Neuronal stem cell (in vitro differentiated cells): Measurements from ENCODE around the gene EIF4E1B.

ENCODE experiments used
- DNase-seq: peaks from one replicate; pipeline ENCODE4 v3.0.0-alpha.2; 2013; ENCODE audit warnings: low spot score
- H2AFZ ChIP-seq: one replicate; pipeline ENCODE4 v1.6.1; 2013; ENCODE audit warnings: mild to moderate bottlenecking, low read length, inconsistent platforms
- H2AK5ac ChIP-seq: 2 replicates; pipeline ENCODE4 v1.6.1; 2013; ENCODE audit warnings: low read depth, mild to moderate bottlenecking, inconsistent platforms, low read length, moderate library complexity, mixed read lengths
- H2BK120ac ChIP-seq: 2 replicates; pipeline ENCODE4 v1.6.1; 2013; ENCODE audit warnings: low read depth, mild to moderate bottlenecking, inconsistent platforms, low read length, moderate library complexity, mixed read lengths
- H2BK12ac ChIP-seq: one replicate; pipeline ENCODE4 v1.6.1; 2013; ENCODE audit warnings: low read length, inconsistent platforms
- H2BK15ac ChIP-seq: 2 replicates; pipeline ENCODE4 v1.6.1; 2013; ENCODE audit warnings: mild to moderate bottlenecking, low read length, inconsistent platforms, mixed read lengths
- H2BK5ac ChIP-seq: one replicate; pipeline ENCODE4 v1.6.1; 2013; ENCODE audit warnings: inconsistent platforms, mild to moderate bottlenecking, low read length, moderate library complexity
- H3K14ac ChIP-seq: one replicate; pipeline ENCODE4 v1.6.1; 2013; ENCODE audit warnings: low read length, inconsistent platforms
- H3K18ac ChIP-seq: 2 replicates; pipeline ENCODE4 v1.6.1; 2013; ENCODE audit warnings: low read length, inconsistent platforms
- H3K23ac ChIP-seq: 2 replicates; pipeline ENCODE4 v1.6.1; 2013; ENCODE audit warnings: low read depth, mild to moderate bottlenecking, mixed read lengths, low read length, inconsistent platforms; ENCODE audit not compliant: poor library complexity
- H3K27ac ChIP-seq: replicated peaks from 3 replicates; pipeline ENCODE4 v1.5.1; 2013; ENCODE audit warnings: low read length, inconsistent platforms
- H3K27me3 ChIP-seq, 3 experiments: 2 replicates each; pipeline ENCODE4 v1.6.1; 2013; ENCODE audit warnings: low read length in 3 of 3, mild to moderate bottlenecking in 2 of 3, inconsistent platforms in 1 of 3, low read depth in 1 of 3, mixed read lengths in 1 of 3, moderate library complexity in 1 of 3; ENCODE audit not compliant: control insufficient read depth in 3 of 3, insufficient read depth in 3 of 3
- H3K36me3 ChIP-seq, 2 donors: replicated peaks in 1 of 2; 2 replicates each; pipeline ENCODE4 v1.6.1; 2013; ENCODE audit warnings: low read length in 2 of 2; ENCODE audit not compliant: control insufficient read depth in 2 of 2, insufficient read depth in 2 of 2
- H3K4ac ChIP-seq: 2 replicates; pipeline ENCODE4 v1.6.1; 2013; ENCODE audit warnings: inconsistent platforms, mild to moderate bottlenecking, low read length, moderate library complexity
- H3K4me1 ChIP-seq, 2 donors: 1 replicate in 1 of 2; 2 replicates in 1 of 2; pipeline ENCODE4 v1.6.1; 2013; ENCODE audit warnings: low read length in 2 of 2, low read depth in 1 of 2; ENCODE audit not compliant: control insufficient read depth in 2 of 2, insufficient read depth in 1 of 2
- H3K4me2 ChIP-seq: one replicate; pipeline ENCODE4 v1.6.1; 2013; ENCODE audit warnings: mild to moderate bottlenecking, low read length, inconsistent platforms; ENCODE audit not compliant: insufficient read depth, poor library complexity, severe bottlenecking
- H3K4me3 ChIP-seq, 2 donors: 2 replicates each; pipeline ENCODE4 v1.5.1; 2013; ENCODE audit warnings: low read length in 2 of 2, mild to moderate bottlenecking in 2 of 2, inconsistent platforms in 1 of 2, moderate library complexity in 1 of 2
- H3K79me1 ChIP-seq: one replicate; pipeline ENCODE4 v1.6.1; 2013; ENCODE audit warnings: low read depth, mild to moderate bottlenecking, inconsistent platforms, low read length, moderate library complexity
- H3K9ac ChIP-seq: one replicate; pipeline ENCODE4 v1.6.1; 2013; ENCODE audit warnings: mild to moderate bottlenecking, low read depth, low read length, inconsistent platforms; ENCODE audit not compliant: poor library complexity
- H3K9me3 ChIP-seq, 2 donors: replicated peaks in 1 of 2; 2 replicates each; pipeline versions ENCODE3 to v1.6.1; 2013; ENCODE audit warnings: low read length in 2 of 2, mild to moderate bottlenecking in 2 of 2, inconsistent platforms in 1 of 2, low read depth in 1 of 2, mixed read lengths in 1 of 2, moderate library complexity in 1 of 2; ENCODE audit not compliant: control insufficient read depth in 2 of 2, insufficient read depth in 1 of 2
- H4K8ac ChIP-seq: one replicate; pipeline ENCODE4 v1.6.1; 2013; ENCODE audit warnings: low read depth, mild to moderate bottlenecking, inconsistent platforms, low read length, moderate library complexity
- H4K91ac ChIP-seq: one replicate; pipeline ENCODE4 v1.6.1; 2013; ENCODE audit warnings: low read length, low read depth, mild to moderate bottlenecking, inconsistent platforms; ENCODE audit not compliant: poor library complexity
- WGBS, 2 donors: extraction: QIAGEN DNeasy Blood & Tissue Kit; methylation state at CpG; one replicate each; pipeline ENCODE4 v1.1.7; 2013; ENCODE audit warnings: missing lambda C conversion rate in 2 of 2, mixed read lengths in 1 of 2; ENCODE audit not compliant: insufficient read length in 2 of 2, insufficient replicate concordance in 1 of 2; ENCODE audit errors: extremely low coverage in 2 of 2; 5-methylcytosine and 5-hydroxymethylcytosine counted together

EIF4E1B gene

GRCh38 chr5:176675676-176676360 lies 45.3 kb downstream of the EIF4E1B start:
- DNase-seq: no peak
- Histone ChIP-seq H3K4me3 (no peak overlapping the region), H3K4ac (no peak overlapping the region), H2AK5ac (no peak overlapping the region), H3K4me2 (no peak overlapping the region), H4K8ac (no peak overlapping the region), H3K14ac (no peak overlapping the region), H4K91ac (no peak overlapping the region), H2BK120ac (no peak overlapping the region), H3K9me3 (no peaks in the 10 kb centered on the region), H2BK12ac (no peak overlapping the region), H3K27me3 (peaks cover 0 to 51% (median 22%) of the 10 kb centered on the region in 3 experiments), H3K36me3 (no peaks in the 10 kb centered on the region), H3K18ac (peak overlapping the region; percentile 6), H3K23ac (no peak overlapping the region), H2BK5ac (no peak overlapping the region), H3K79me1 (no peaks in the 10 kb centered on the region), H3K27ac (no peak overlapping the region), H3K9ac (no peak overlapping the region), H2BK15ac (no peak overlapping the region), H3K4me1 (peaks cover 0 to 6% of the 10 kb centered on the region in 2 donors), H2AFZ (no peak overlapping the region)
- no CpG with 5 or more reads among the region's 19 CpGs for WGBS, 2 donors

- Histone ChIP-seq H3K4me2 (no peak overlapping the region), H2AK5ac (no peak overlapping the region), H4K91ac (no peak overlapping the region), H3K79me1 (no peaks in the 10 kb centered on the region), H3K36me3 (no peaks in the 10 kb centered on the region), H2BK5ac (no peak overlapping the region), H3K9me3 (no peaks in the 10 kb centered on the region), H2BK15ac (no peak overlapping the region), H3K14ac (no peak overlapping the region), H3K4me1 (peaks cover 0 to 6% of the 10 kb centered on the region in 2 donors), H2BK12ac (no peak overlapping the region), H3K4ac (no peak overlapping the region), H3K23ac (no peak overlapping the region), H3K27me3 (peaks cover 0 to 50% (median 24%) of the 10 kb centered on the region in 3 experiments), H3K9ac (no peak overlapping the region), H3K18ac (peak overlapping the region; percentile 6), H2AFZ (no peak overlapping the region), H3K27ac (no peak overlapping the region), H3K4me3 (no peak overlapping the region), H4K8ac (no peak overlapping the region), H2BK120ac (no peak overlapping the region)
- no CpG with 5 or more reads among the region's 10 CpGs for whole genome bisulfite sequencing, 2 donors
- DNase-seq: no peak
Observed at GRCh38 chr5:176676361-176676824, 45.9 kb downstream of the EIF4E1B start.

- no peak overlapping the region for H3K23ac ChIP-seq
- no peaks in the 10 kb centered on the region for H3K79me1 ChIP-seq
- no peak overlapping the region for H2BK120ac ChIP-seq
- H3K4me2 ChIP-seq: no peak overlapping the region
- peak overlapping the region; percentile 35 for H3K18ac ChIP-seq
- H3K14ac ChIP-seq: no peak overlapping the region
- H2BK5ac ChIP-seq: no peak overlapping the region
- peak overlapping the region; percentile 37 for H2AK5ac ChIP-seq
- no peak overlapping the region for H4K91ac ChIP-seq
- H3K4me1 ChIP-seq: peaks cover 0 to 4% of the 10 kb centered on the region in 2 donors
- no peak overlapping the region for H3K4me3 ChIP-seq
- H3K9me3 ChIP-seq: no peaks in the 10 kb centered on the region
- H3K4ac ChIP-seq: no peak overlapping the region
- no peak overlapping the region for H3K27ac ChIP-seq
- H3K9ac ChIP-seq: no peak overlapping the region
- no peak overlapping the region for H4K8ac ChIP-seq
- H2AFZ ChIP-seq: no peak overlapping the region
- no CpG with 5 or more reads among the region's 12 CpGs for WGBS, 2 donors
- H2BK15ac ChIP-seq: no peak overlapping the region
- H3K36me3 ChIP-seq: no peaks in the 10 kb centered on the region
- peaks cover 0 to 53% (median 24%) of the 10 kb centered on the region in 3 experiments for H3K27me3 ChIP-seq
- no peak overlapping the region for H2BK12ac ChIP-seq
- DNase-seq: no peak
Observed at GRCh38 chr5:176677209-176677939, 46.9 kb downstream of the EIF4E1B start.

- peak overlapping the region; percentile 37 for H2AK5ac ChIP-seq
- H3K4ac ChIP-seq: no peak overlapping the region
- H3K36me3 ChIP-seq: no peaks in the 10 kb centered on the region
- H3K9me3 ChIP-seq: no peaks in the 10 kb centered on the region
- no peak overlapping the region for H2AFZ ChIP-seq
- peaks cover 0 to 4% of the 10 kb centered on the region in 2 donors for H3K4me1 ChIP-seq
- no peak overlapping the region for H3K27ac ChIP-seq
- no peak overlapping the region for H3K14ac ChIP-seq
- no peak for DNase-seq
- H4K91ac ChIP-seq: peak overlapping the region; percentile 38
- H2BK5ac ChIP-seq: no peak overlapping the region
- H4K8ac ChIP-seq: no peak overlapping the region
- peaks cover 0 to 64% (median 26%) of the 10 kb centered on the region in 3 experiments for H3K27me3 ChIP-seq
- no peak overlapping the region for H3K4me2 ChIP-seq
- H2BK12ac ChIP-seq: no peak overlapping the region
- H3K9ac ChIP-seq: no peak overlapping the region
- no peak overlapping the region for H3K4me3 ChIP-seq
- H3K79me1 ChIP-seq: no peaks in the 10 kb centered on the region
- WGBS, 2 donors: no CpG with 5 or more reads among the region's 5 CpGs
- H3K18ac ChIP-seq: no peak overlapping the region
- H3K23ac ChIP-seq: no peak overlapping the region
- no peak overlapping the region for H2BK120ac ChIP-seq
- H2BK15ac ChIP-seq: peak overlapping the region; percentile 46
Observed at GRCh38 chr5:176678584-176678983, 48.1 kb downstream of the EIF4E1B start.
